ENCODE measurements around the gene TASOR.
"Not testable (repeated sequence)": the region's sequence is repeated elsewhere in the genome, so short reads cannot be mapped to it uniquely, and the experiment has no call there.

- not testable (repeated sequence) for TF ChIP-seq CTCF, POLR2A, EP300 (IDR thresholded peaks at IDR 0.05)
Measured at GRCh38 chr3:56692520-56693433, 9.7 kb upstream of the TASOR start.

Measured in tibial nerve (tissue), 4 donors.